Fibroblast of mammary gland (primary cell): Measurements from ENCODE around the gene MTPN.

Source experiments
- DNase-seq: peaks from one replicate; pipeline ENCODE4 v3.0.0-alpha.2; 2010; ENCODE audit warnings: low read depth
- H3K4me3 ChIP-seq: 2 replicates; pipeline ENCODE4 v1.5.1; 2011; ENCODE audit warnings: low read depth, mild to moderate bottlenecking, low read length, moderate library complexity; ENCODE audit not compliant: control insufficient read depth
- CTCF ChIP-seq: conservative IDR thresholded peaks from 2 replicates; pipeline ENCODE4 v1.5.1; 2011; ENCODE audit warnings: low read depth, low read length, inconsistent platforms; ENCODE audit not compliant: control insufficient read depth, insufficient read depth

The MTPN gene

GRCh38 chr7:135911099-135911498, 66.1 kb downstream of the MTPN start:
- DNase-seq: no peak
- H3K4me3 ChIP-seq: no peak overlapping the region

GRCh38 chr7:135910393-135911036, 66.6 kb downstream of the MTPN start:
- no peak for TF ChIP-seq CTCF
- H3K4me3 ChIP-seq: no peak overlapping the region

More at GRCh38 chr7:135911099-135911498, 66.1 kb downstream of the MTPN start:
- no peak for TF ChIP-seq CTCF

GRCh38 chr7:135905858-135906257, 71.3 kb downstream of the MTPN start:
- DNase-seq: no peak
- H3K4me3 ChIP-seq: no peak overlapping the region
- no peak for TF ChIP-seq CTCF

More at GRCh38 chr7:135910393-135911036, 66.6 kb downstream of the MTPN start:
- no peak for DNase-seq

GRCh38 chr7:135905355-135905754, 71.8 kb downstream of the MTPN start:
- no peak for DNase-seq
- H3K4me3 ChIP-seq: no peak overlapping the region
- no peak for TF ChIP-seq CTCF

GRCh38 chr7:135904282-135904681, 72.9 kb downstream of the MTPN start:
- TF ChIP-seq CTCF: no peak
- no peak overlapping the region for H3K4me3 ChIP-seq
- no peak for DNase-seq

GRCh38 chr7:135901585-135902540, 75.3 kb downstream of the MTPN start:
- no peak for TF ChIP-seq CTCF
- H3K4me3 ChIP-seq: no peak overlapping the region
- DNase-seq: no peak
